Cardiac muscle cell (in vitro differentiated cells and primary cell): ENCODE results near the gene CTBP2. TPM values are rescaled to one million over a fixed set of nuclear protein-coding genes. Genes with fewer than 3 reads are reported as not detected.
A peak's percentile ranks its signal among the peaks of the same experiment; 100 is the strongest.

Experiments
- DNase-seq, 2 donors: peaks; one replicate each; pipeline versions ENCODE4 v3.0.0 to v3.0.0-alpha.2; 2010 to 2017; ENCODE audit warnings: low read depth in 1 of 2, low spot score in 1 of 2
- H3K27ac ChIP-seq: fragments of 200-600 bp; sonication (generic); 2 replicates; pipeline ENCODE4 v1.5.1; 2016
- H3K27me3 ChIP-seq: fragments of 200-600 bp; sonication (generic); 2 replicates; pipeline ENCODE4 v1.6.0; 2016; ENCODE audit warnings: control low read depth
- H3K36me3 ChIP-seq: fragments of 200-600 bp; sonication (generic); 2 replicates; pipeline ENCODE4 v1.5.1; 2016; ENCODE audit warnings: control low read depth
- H3K4me1 ChIP-seq: fragments of 200-600 bp; sonication (generic); 2 replicates; pipeline ENCODE4 v1.8.1; 2017; ENCODE audit warnings: low read depth, mild to moderate bottlenecking, mixed run types
- H3K4me3 ChIP-seq: fragments of 200-600 bp; sonication (generic); 2 replicates; pipeline ENCODE4 v1.5.1; 2016; ENCODE audit warnings: mild to moderate bottlenecking
- H3K9me3 ChIP-seq: fragments of 200-600 bp; sonication (generic); 2 replicates; pipeline ENCODE4 v1.5.1; 2017; ENCODE audit warnings: low read depth, mild to moderate bottlenecking, control low read depth
- polyA plus RNA-seq: library from polyadenylated mRNA; unstranded; fragments of >200 nt; fragmentation: Nextera tagmentation; extraction: Ambion mirVana; gene quantifications from 2 replicates; pipeline ENCODE4 v1.2.1, GENCODE V29; 2016
- total RNA-seq: library from RNA; depleted of rRNA; stranded (reverse); fragments of >200 nt; gene quantifications from 2 replicates; pipeline ENCODE4 v1.2.3, GENCODE V29; 2016
- TF ChIP-seq, protein P1 (sequence below): IDR thresholded peaks from 2 replicates; pipeline ENCODE4 v1.5.1; 2012; ENCODE audit warnings: low read depth, mild to moderate bottlenecking, low read length

Gene CTBP2
- total and polyA plus RNA-seq, 2 experiments from 2014 or later, result 67.4 to 74.5 TPM

DNA sequence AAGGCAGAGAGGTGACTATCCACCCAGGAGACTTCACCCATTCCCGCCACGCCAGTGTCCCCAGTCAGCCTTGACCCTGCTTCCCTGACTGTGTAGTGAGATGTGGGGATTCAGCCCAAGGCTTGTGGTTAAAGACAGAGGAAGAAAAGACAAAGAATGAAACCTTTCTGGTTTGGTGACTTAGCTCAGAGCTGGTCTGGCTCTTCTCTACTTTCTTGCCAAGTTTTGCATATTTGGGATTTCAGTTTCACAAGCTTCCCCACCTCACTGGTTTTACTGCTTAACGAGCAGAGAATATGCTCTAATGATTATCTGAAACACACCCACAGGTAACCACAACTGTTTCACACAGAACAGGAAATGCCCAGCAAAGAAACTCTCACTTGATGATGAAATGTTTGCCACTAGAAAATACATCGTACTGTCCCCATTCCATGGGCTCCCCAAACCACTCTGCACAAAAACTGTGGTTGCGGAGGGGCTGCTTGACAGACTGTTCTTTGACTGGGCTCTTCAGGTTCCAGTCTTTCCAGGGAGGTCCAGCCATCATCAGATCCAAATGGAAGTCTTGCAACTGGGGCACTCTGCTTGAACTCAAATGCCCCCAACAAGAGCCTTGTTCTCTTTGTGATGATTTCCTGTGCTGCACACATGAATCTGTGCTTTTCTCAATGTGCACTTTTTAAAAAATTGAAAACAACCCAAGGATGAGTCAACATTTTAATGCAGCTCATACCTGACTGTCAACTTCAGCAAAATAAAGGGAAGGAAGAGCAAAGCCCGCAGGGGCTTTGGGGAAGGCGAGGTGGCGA is 95.5 kb downstream of the CTBP2 start:
- no peak overlapping the region for H3K4me3 ChIP-seq
- peaks cover 2% of the 10 kb centered on the region for H3K36me3 ChIP-seq
- peak overlapping the region; percentile 35 for H3K27ac ChIP-seq
- H3K9me3 ChIP-seq, result no peaks in the 10 kb centered on the region
- H3K4me1 ChIP-seq, result peaks cover 11% of the 10 kb centered on the region
- TF ChIP-seq, protein P1, sequence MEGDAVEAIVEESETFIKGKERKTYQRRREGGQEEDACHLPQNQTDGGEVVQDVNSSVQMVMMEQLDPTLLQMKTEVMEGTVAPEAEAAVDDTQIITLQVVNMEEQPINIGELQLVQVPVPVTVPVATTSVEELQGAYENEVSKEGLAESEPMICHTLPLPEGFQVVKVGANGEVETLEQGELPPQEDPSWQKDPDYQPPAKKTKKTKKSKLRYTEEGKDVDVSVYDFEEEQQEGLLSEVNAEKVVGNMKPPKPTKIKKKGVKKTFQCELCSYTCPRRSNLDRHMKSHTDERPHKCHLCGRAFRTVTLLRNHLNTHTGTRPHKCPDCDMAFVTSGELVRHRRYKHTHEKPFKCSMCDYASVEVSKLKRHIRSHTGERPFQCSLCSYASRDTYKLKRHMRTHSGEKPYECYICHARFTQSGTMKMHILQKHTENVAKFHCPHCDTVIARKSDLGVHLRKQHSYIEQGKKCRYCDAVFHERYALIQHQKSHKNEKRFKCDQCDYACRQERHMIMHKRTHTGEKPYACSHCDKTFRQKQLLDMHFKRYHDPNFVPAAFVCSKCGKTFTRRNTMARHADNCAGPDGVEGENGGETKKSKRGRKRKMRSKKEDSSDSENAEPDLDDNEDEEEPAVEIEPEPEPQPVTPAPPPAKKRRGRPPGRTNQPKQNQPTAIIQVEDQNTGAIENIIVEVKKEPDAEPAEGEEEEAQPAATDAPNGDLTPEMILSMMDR, result no peak
- peak in 1 of 2 donors; percentile 80 for DNase-seq
- no peaks in the 10 kb centered on the region for H3K27me3 ChIP-seq

DNA sequence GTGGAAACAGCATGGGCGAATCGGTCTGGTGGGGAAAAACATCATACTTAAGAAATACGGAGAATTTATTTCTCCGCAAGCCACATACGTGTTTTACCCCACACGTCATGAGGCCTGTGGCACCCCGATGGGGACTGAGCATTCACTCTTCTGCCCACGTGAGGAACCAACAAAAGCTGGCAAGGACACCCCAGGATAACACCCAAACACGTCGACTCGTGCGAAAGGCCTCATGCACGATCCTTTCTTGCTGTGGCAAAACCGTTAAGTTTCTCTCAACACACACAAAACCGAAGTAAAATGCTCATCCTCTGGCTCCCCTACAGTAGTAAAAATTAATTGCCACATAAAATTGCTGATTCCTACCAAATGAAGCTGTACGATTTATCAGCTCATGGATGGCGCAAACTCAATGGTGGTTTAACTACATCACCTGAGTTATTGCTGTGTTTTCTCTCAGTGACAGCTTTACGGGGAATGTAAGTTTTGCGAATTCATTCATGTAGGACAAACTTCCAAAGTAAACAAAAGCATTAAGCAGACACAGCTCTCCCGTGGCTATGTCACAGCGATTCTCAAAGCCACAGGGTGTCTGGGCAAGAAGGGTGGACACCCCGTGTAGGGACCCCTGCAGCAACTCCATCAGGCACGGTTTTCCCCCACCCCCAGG is 97.0 kb downstream of the CTBP2 start:
- TF ChIP-seq, protein P1, result no peak
- Histone ChIP-seq H3K9me3 (no peaks in the 10 kb centered on the region), H3K27me3 (no peaks in the 10 kb centered on the region), H3K36me3 (peaks cover 2% of the 10 kb centered on the region), H3K27ac (no peak overlapping the region), H3K4me1 (peaks cover 16% of the 10 kb centered on the region), H3K4me3 (no peak overlapping the region)
- no peak for DNase-seq

DNA sequence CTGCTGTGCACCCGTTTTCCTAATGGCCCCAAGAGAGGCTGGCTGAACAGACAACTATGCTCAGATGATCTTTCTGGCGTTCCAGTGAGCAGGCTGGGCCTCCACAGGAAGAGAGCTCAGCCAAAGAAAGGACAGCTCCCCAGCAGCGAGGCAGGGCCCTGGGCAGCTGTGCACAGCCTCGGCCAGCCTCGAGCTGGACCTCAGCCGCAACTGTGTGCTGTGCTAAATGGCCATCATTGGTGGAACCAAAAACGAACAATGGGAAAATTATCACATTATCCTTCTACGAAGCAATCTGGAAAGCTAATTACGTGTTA is 97.5 kb downstream of the CTBP2 start:
- TF ChIP-seq, protein P1, result no peak
- no peaks in the 10 kb centered on the region for H3K9me3 ChIP-seq
- no peaks in the 10 kb centered on the region for H3K27me3 ChIP-seq
- H3K4me3 ChIP-seq, result no peak overlapping the region
- no peak overlapping the region for H3K27ac ChIP-seq
- peak in 1 of 2 donors; percentile 43 for DNase-seq
- no peaks in the 10 kb centered on the region for H3K36me3 ChIP-seq
- H3K4me1 ChIP-seq, result peaks cover 21% of the 10 kb centered on the region

DNA sequence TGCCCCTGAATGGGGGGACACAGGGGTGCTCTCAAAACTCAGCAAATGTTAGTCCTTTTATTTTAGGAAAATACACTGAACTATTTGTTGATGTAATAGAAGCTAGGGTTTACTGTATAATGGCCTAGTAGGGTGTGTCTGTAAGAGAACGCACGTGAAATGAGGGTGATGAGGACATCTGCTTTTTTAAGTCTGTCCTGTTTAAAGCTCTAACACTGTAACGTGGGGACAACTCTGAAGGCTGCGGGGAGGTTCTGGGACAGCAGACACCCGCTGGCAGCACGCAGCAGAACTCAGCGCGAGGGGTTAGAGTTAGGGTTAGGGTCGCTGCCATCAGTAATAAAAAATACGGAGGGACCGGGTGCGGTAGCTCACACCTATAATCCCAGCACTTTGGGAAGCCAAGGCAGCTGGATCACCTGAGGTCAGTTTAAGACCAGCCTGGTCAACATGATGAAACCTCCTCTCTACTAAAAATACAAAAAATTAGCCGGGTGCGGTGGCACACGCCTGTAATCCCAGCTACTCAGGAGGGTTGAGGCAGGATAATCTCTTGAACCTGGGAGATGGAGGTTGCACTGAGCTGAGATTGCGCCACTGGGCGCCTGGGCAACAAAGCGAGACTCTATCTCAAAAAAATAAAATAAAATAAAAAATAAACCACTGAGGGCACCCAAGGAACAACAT is 98.0 kb downstream of the CTBP2 start:
- TF ChIP-seq, protein P1, result no peak
- no peaks in the 10 kb centered on the region for H3K36me3 ChIP-seq
- H3K27ac ChIP-seq, result peak overlapping the region; percentile 33
- H3K9me3 ChIP-seq, result no peaks in the 10 kb centered on the region
- DNase-seq, result no peak
- peaks cover 26% of the 10 kb centered on the region for H3K4me1 ChIP-seq
- H3K4me3 ChIP-seq, result no peak overlapping the region
- H3K27me3 ChIP-seq, result no peaks in the 10 kb centered on the region

DNA sequence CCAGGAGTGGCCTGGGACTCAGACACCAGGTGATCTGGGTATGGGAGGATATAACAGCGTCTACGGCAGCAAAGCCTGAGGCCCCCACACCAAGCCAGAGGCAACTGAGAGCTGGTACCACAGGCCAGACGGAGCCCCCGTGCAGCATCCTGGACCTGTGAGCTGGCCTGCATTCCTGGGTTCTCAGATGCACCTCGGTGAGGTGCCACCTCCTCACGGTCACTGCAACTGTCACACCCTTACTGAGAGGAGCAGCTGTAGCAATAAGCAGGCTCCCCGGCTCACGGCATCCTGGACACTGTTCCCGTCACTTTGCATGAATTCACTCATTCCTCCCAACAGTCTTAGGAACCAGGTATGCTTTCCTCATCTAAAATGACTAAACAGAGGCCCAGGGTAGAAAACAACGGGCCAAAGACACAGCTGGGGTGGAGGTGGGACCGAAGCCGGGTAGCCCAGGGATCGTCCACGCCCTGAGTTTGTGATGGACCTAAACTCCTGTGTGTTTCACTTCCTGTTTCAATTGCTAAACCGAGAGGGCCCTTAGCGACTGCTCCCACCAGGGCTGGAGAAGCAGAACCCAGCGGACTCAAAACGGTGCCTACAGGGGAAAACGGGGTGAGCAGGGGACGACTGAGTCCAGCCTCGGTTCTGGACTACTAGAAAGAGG is 98.7 kb downstream of the CTBP2 start:
- peaks cover 33% of the 10 kb centered on the region for H3K4me1 ChIP-seq
- DNase-seq, result no peak
- no peak overlapping the region for H3K4me3 ChIP-seq
- H3K27ac ChIP-seq, result peak overlapping the region; percentile 33
- no peaks in the 10 kb centered on the region for H3K9me3 ChIP-seq
- no peaks in the 10 kb centered on the region for H3K27me3 ChIP-seq
- no peaks in the 10 kb centered on the region for H3K36me3 ChIP-seq
- TF ChIP-seq, protein P1, result no peak
